HG03135 (cell line): ENCODE measurements around the gene CX3CR1.
"Not testable (repeated sequence)": the region's sequence is repeated elsewhere in the genome, so short reads cannot be mapped to it uniquely, and the experiment has no call there.

Experiments used
- ATAC-seq: cut with Tn5 transposase; IDR thresholded peaks from one replicate; pipeline ENCODE4 v1.9.1; 2021; ENCODE audit warnings: mild to moderate bottlenecking, moderate library complexity; ENCODE audit not compliant: unreplicated experiment

Gene CX3CR1

GRCh38 chr3:39228496-39228895 lies 51.3 kb downstream of the CX3CR1 start:
- ATAC-seq: no peak

- not testable (repeated sequence) for ATAC-seq
These were observed 52.2 kb downstream of the CX3CR1 start for GRCh38 chr3:39227596-39227995.

GRCh38 chr3:39226106-39226741 lies 53.6 kb downstream of the CX3CR1 start:
- peak; percentile 74 for ATAC-seq

GRCh38 chr3:39224288-39224687 lies 55.5 kb downstream of the CX3CR1 start:
- ATAC-seq: no peak

GRCh38 chr3:39222939-39223338 lies 56.9 kb downstream of the CX3CR1 start:
- ATAC-seq: no peak

GRCh38 chr3:39222462-39222861 lies 57.4 kb downstream of the CX3CR1 start:
- no peak for ATAC-seq

- ATAC-seq: no peak
These were observed 58.7 kb downstream of the CX3CR1 start for GRCh38 chr3:39221141-39221530.

GRCh38 chr3:39220407-39221140 lies 59.3 kb downstream of the CX3CR1 start:
- ATAC-seq: no peak

- ATAC-seq: no peak
These were observed 60.1 kb downstream of the CX3CR1 start for GRCh38 chr3:39219702-39220101.

GRCh38 chr3:39216176-39216790 lies 63.6 kb downstream of the CX3CR1 start:
- peak; percentile 97 for ATAC-seq

GRCh38 chr3:39213613-39214012 lies 66.2 kb downstream of the CX3CR1 start:
- no peak for ATAC-seq
